Measurements from ENCODE around the gene PRDM16. TPM values are rescaled to one million over a fixed set of nuclear protein-coding genes. Genes with fewer than 3 reads are reported as not detected.

Gene PRDM16
- total and polyA plus RNA-seq, 2 experiments from 2014 or later = 0.14 to 0.16 TPM

- no peak for TF ChIP-seq ZNF462 (CRISPR knock-in tag; IDR thresholded peaks at IDR 0.05)
Observed at GRCh38 chr1:3204725-3205124, 135.7 kb downstream of the PRDM16 start (continued).

- no peaks in the 10 kb centered on the region for H3K9me2 ChIP-seq (ENCODE audit: insufficient read depth)
- Mint-ChIP-seq H3K4me1 (peaks cover 17% of the 10 kb centered on the region), H3K4me3 (no peak overlapping the region), H3K36me3 (ENCODE audit: low read depth) (no peaks in the 10 kb centered on the region), H3K9me3 (no peaks in the 10 kb centered on the region), H3K27me3 (ENCODE audit: insufficient read depth, low read depth, poor library complexity) (peaks cover 12% of the 10 kb centered on the region), H3K27ac (0 out of 2 replicates have a peak overlapping the region, but pooled peaks have one; percentile 65)
- no peaks in the 10 kb centered on the region for H3K27me3 ChIP-seq (ENCODE audit: insufficient read depth)
- H4K20me1 ChIP-seq (replicated peaks; ENCODE audit: insufficient read depth) = no peaks in the 10 kb centered on the region
- H3K4me2 ChIP-seq = no peak overlapping the region
- H3K4me3 ChIP-seq = no peak overlapping the region
- no peak; the same call in 2 of the 3 replicates for ATAC-seq
- DNase-seq (ENCODE audit: low spot score) = no peak
- no peaks in the 10 kb centered on the region for H3F3A ChIP-seq (replicated peaks; ENCODE audit: low read depth)
- no peaks in the 10 kb centered on the region for H3K4me1 ChIP-seq (ENCODE audit: insufficient read depth)
- H3K36me3 ChIP-seq (ENCODE audit: insufficient read depth) = no peaks in the 10 kb centered on the region
- H2AFZ ChIP-seq = no peak overlapping the region
- H3K27ac ChIP-seq (ENCODE audit: low read depth) = no peak overlapping the region
- H3K79me2 ChIP-seq (replicated peaks; ENCODE audit: insufficient read depth) = no peaks in the 10 kb centered on the region
- TF ChIP-seq JUNB (IDR thresholded peaks at IDR 0.05; ENCODE audit: unreplicated experiment) = no peak
- TF ChIP-seq NANOG (IDR thresholded peaks at IDR 0.05; ENCODE audit: borderline replicate concordance) = no peak
- no peak for TF ChIP-seq ZNF114 (CRISPR knock-in tag; IDR thresholded peaks at IDR 0.05)
- no peak for TF ChIP-seq REST (IDR thresholded peaks at IDR 0.05; ENCODE audit: unreplicated experiment)
- no peak for TF ChIP-seq EZH2 (IDR thresholded peaks at IDR 0.05; ENCODE audit: low read depth, unreplicated experiment)
- no peak for TF ChIP-seq CTCF (conservative IDR thresholded peaks at IDR 0.05; ENCODE audit: low read depth in 2 of 2)
- TF ChIP-seq POLR2AphosphoS5 (IDR thresholded peaks at IDR 0.05; ENCODE audit: low read depth) = no peak
Observed at GRCh38 chr1:3205815-3206214, 136.8 kb downstream of the PRDM16 start.

All from GM23338 (cell line).